Parathyroid adenoma (tissue), 2 donors: ENCODE measurements around the gene FAM204A.

Experiments used
- H2AFZ ChIP-seq: fragments of 300-600 bp; sonication (generic); one replicate; pipeline ENCODE4 v1.7.0; 2017; ENCODE audit warnings: antibody characterized with exemption, mild to moderate bottlenecking
- H3K27ac ChIP-seq: fragments of 300-600 bp; sonication (generic); one replicate; pipeline ENCODE4 v1.7.0; 2017
- H3K27me3 ChIP-seq: fragments of 300-600 bp; sonication (generic); one replicate; pipeline ENCODE4 v1.7.0; 2017; ENCODE audit warnings: low read length; ENCODE audit not compliant: control insufficient read depth, insufficient read depth
- H3K36me3 ChIP-seq: fragments of 300-600 bp; sonication (generic); one replicate; pipeline ENCODE4 v1.7.0; 2017; ENCODE audit warnings: low read length; ENCODE audit not compliant: control insufficient read depth, insufficient read depth
- H3K4me1 ChIP-seq: fragments of 300-600 bp; sonication (generic); one replicate; pipeline ENCODE4 v1.7.0; 2017; ENCODE audit warnings: control low read depth
- H3K4me2 ChIP-seq: fragments of 300-600 bp; sonication (generic); one replicate; pipeline ENCODE4 v1.7.0; 2017; ENCODE audit warnings: low read length
- H3K4me3 ChIP-seq: fragments of 300-600 bp; sonication (generic); one replicate; pipeline ENCODE4 v1.7.0; 2017; ENCODE audit warnings: low read depth, low read length
- H3K79me2 ChIP-seq: fragments of 300-600 bp; sonication (generic); one replicate; pipeline ENCODE4 v1.7.0; 2017; ENCODE audit warnings: control low read depth
- H3K9ac ChIP-seq: fragments of 300-600 bp; sonication (generic); one replicate; pipeline ENCODE4 v1.7.0; 2017; ENCODE audit warnings: mild to moderate bottlenecking
- H3K9me3 ChIP-seq: fragments of 300-600 bp; sonication (generic); one replicate; pipeline ENCODE4 v1.7.0; 2017; ENCODE audit warnings: low read length; ENCODE audit not compliant: control insufficient read depth
- CTCF ChIP-seq: fragments of 300-600 bp; sonication (generic); IDR thresholded peaks from one replicate; pipeline ENCODE4 v1.7.0; 2017; ENCODE audit warnings: antibody characterized with exemption, mild to moderate bottlenecking
- donor health status: primary hyperparathyroidism.

Gene FAM204A

GRCh38 chr10:118286051-118286838, 55.9 kb downstream of the FAM204A start:
- Histone ChIP-seq H3K9ac (no peak overlapping the region), H3K27me3 (no peaks in the 10 kb centered on the region), H3K36me3 (no peaks in the 10 kb centered on the region), H3K79me2 (no peaks in the 10 kb centered on the region), H3K4me2 (no peak overlapping the region), H3K9me3 (no peaks in the 10 kb centered on the region), H2AFZ (no peak overlapping the region), H3K27ac (no peak overlapping the region), H3K4me1 (no peaks in the 10 kb centered on the region), H3K4me3 (no peak overlapping the region)
- no peak for TF ChIP-seq CTCF

DNA sequence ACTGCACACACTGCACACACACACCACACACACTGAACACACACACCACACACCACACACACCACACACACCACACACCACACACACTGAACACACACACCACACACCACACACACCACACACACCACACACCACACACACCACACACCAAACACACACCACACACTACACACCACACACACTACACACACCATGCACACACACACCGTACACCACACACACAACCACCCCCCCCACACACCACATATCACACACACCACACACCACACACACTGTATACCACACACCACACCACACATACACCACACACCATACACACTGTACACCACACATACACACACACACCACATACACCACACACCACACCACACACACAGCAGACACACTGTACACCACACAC, 59.5 kb downstream of the FAM204A start:
- H3K4me3 ChIP-seq, result no peak overlapping the region
- H3K36me3 ChIP-seq, result no peaks in the 10 kb centered on the region
- no peak overlapping the region for H3K27ac ChIP-seq
- no peak overlapping the region for H3K9ac ChIP-seq
- TF ChIP-seq CTCF, result no peak
- no peak overlapping the region for H3K4me2 ChIP-seq
- H3K79me2 ChIP-seq, result no peaks in the 10 kb centered on the region
- no peaks in the 10 kb centered on the region for H3K9me3 ChIP-seq
- no peak overlapping the region for H2AFZ ChIP-seq
- H3K27me3 ChIP-seq, result no peaks in the 10 kb centered on the region
- H3K4me1 ChIP-seq, result no peaks in the 10 kb centered on the region

GRCh38 chr10:118278649-118279048, 63.5 kb downstream of the FAM204A start:
- Histone ChIP-seq H3K4me3 (no peak overlapping the region), H3K27me3 (no peaks in the 10 kb centered on the region), H3K36me3 (no peaks in the 10 kb centered on the region), H2AFZ (no peak overlapping the region), H3K27ac (no peak overlapping the region), H3K79me2 (no peaks in the 10 kb centered on the region), H3K4me1 (no peaks in the 10 kb centered on the region), H3K9ac (no peak overlapping the region), H3K9me3 (no peaks in the 10 kb centered on the region), H3K4me2 (no peak overlapping the region)
- no peak for TF ChIP-seq CTCF

GRCh38 chr10:118277871-118278270, 64.3 kb downstream of the FAM204A start:
- Histone ChIP-seq H3K27ac (no peak overlapping the region), H3K79me2 (no peaks in the 10 kb centered on the region), H2AFZ (no peak overlapping the region), H3K4me2 (no peak overlapping the region), H3K4me1 (no peaks in the 10 kb centered on the region), H3K36me3 (no peaks in the 10 kb centered on the region), H3K4me3 (no peak overlapping the region), H3K9me3 (no peaks in the 10 kb centered on the region), H3K9ac (no peak overlapping the region), H3K27me3 (no peaks in the 10 kb centered on the region)
- TF ChIP-seq CTCF, result no peak

DNA sequence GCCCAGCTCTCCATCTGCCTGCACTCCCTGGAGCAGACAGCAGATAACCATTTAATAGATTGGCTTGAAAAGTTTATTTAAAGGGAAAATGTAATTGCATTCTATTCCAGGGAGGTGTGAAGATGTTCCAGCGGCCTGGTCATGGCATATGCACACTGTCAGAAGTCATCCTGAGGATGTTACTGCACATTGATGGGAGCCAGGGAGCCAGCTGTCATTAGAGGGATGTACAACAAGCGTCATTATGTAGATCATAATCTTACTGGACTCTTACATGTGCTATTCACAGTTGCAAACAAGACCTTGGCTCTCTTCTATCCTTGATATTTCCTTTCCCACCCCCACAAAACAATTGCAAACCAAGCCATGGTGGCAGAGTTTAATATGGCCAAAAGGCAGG, 65.4 kb downstream of the FAM204A start:
- no peak overlapping the region for H3K9ac ChIP-seq
- no peak overlapping the region for H2AFZ ChIP-seq
- TF ChIP-seq CTCF, result no peak
- no peaks in the 10 kb centered on the region for H3K4me1 ChIP-seq
- H3K79me2 ChIP-seq, result no peaks in the 10 kb centered on the region
- H3K9me3 ChIP-seq, result no peaks in the 10 kb centered on the region
- H3K27me3 ChIP-seq, result no peaks in the 10 kb centered on the region
- H3K27ac ChIP-seq, result no peak overlapping the region
- no peak overlapping the region for H3K4me2 ChIP-seq
- H3K4me3 ChIP-seq, result no peak overlapping the region
- no peaks in the 10 kb centered on the region for H3K36me3 ChIP-seq
